Liver (tissue), 9 donors: ENCODE data around the gene RAP1GAP2. TPM values are rescaled to one million over a fixed set of nuclear protein-coding genes. Genes with fewer than 3 reads are reported as not detected.

Source experiments
- DNase-seq: peaks from one replicate; pipeline ENCODE4 v3.0.0-alpha.2; 2017; ENCODE audit warnings: low spot score
- H3K27ac ChIP-seq, 2 donors: one replicate each; pipeline ENCODE4 v1.7.0; 2013; ENCODE audit warnings: inconsistent platforms in 2 of 2, low read length in 2 of 2, control low read depth in 1 of 2, low read depth in 1 of 2, mild to moderate bottlenecking in 1 of 2
- H3K27me3 ChIP-seq, 4 donors: one replicate each; pipeline versions ENCODE4 v1.6.1 to v1.7.0; 2013; ENCODE audit warnings: low read length in 3 of 4, inconsistent platforms in 1 of 4, mild to moderate bottlenecking in 1 of 4, moderate library complexity in 1 of 4; ENCODE audit not compliant: control insufficient read depth in 4 of 4, insufficient read depth in 4 of 4
- H3K36me3 ChIP-seq, 4 donors: one replicate each; pipeline versions ENCODE4 v1.6.1 to v1.7.0; 2013; ENCODE audit warnings: low read length in 3 of 4, mild to moderate bottlenecking in 3 of 4, low read depth in 1 of 4, moderate library complexity in 1 of 4; ENCODE audit not compliant: control insufficient read depth in 4 of 4, insufficient read depth in 3 of 4
- H3K4me1 ChIP-seq, 4 donors: one replicate each; pipeline versions ENCODE4 v1.6.1 to v1.7.0; 2013; ENCODE audit warnings: low read length in 3 of 4, mild to moderate bottlenecking in 3 of 4, moderate library complexity in 1 of 4; ENCODE audit not compliant: control insufficient read depth in 4 of 4, insufficient read depth in 4 of 4
- H3K4me3 ChIP-seq, 3 donors: one replicate each; pipeline versions ENCODE4 v1.6.1 to v1.7.0; 2013; ENCODE audit warnings: low read length in 3 of 3, control low read depth in 1 of 3, low read depth in 1 of 3, mild to moderate bottlenecking in 1 of 3
- H3K9ac ChIP-seq, 2 donors: one replicate each; pipeline ENCODE4 v1.7.0; 2013; ENCODE audit warnings: low read length in 2 of 2, mild to moderate bottlenecking in 2 of 2, moderate library complexity in 2 of 2, control low read depth in 1 of 2, low read depth in 1 of 2
- H3K9me3 ChIP-seq, 4 donors: one replicate each; pipeline versions ENCODE4 v1.6.1 to v1.7.0; 2013; ENCODE audit warnings: low read length in 3 of 4; ENCODE audit not compliant: control insufficient read depth in 4 of 4
- CTCF ChIP-seq: fragments of 150-350 bp; IDR thresholded peaks from 2 replicates; pipeline ENCODE4 v1.5.1; 2017; ENCODE audit warnings: improper control_type of control experiment, low read depth, low read length; ENCODE audit not compliant: missing input control
- FOXA1 ChIP-seq: IDR thresholded peaks from 2 replicates; pipeline ENCODE4 v1.6.1; 2016; ENCODE audit warnings: antibody characterized with exemption
- FOXA2 ChIP-seq: IDR thresholded peaks from 2 replicates; pipeline ENCODE4 v1.6.1; 2016; ENCODE audit warnings: antibody characterized with exemption
- GABPA ChIP-seq, 2 donors: IDR thresholded peaks in 1 of 2; conservative IDR thresholded peaks in 1 of 2; 2 replicates each; pipeline ENCODE4 v1.6.1; 2016; ENCODE audit warnings: antibody characterized with exemption in 2 of 2, mild to moderate bottlenecking in 1 of 2, moderate library complexity in 1 of 2
- HNF4A ChIP-seq, 2 donors: conservative IDR thresholded peaks; 2 replicates each; pipeline ENCODE4 v1.6.1; 2016; ENCODE audit warnings: antibody characterized with exemption in 2 of 2, mild to moderate bottlenecking in 2 of 2
- HNF4G ChIP-seq: IDR thresholded peaks from 2 replicates; pipeline ENCODE4 v1.6.1; 2016; ENCODE audit warnings: antibody characterized with exemption
- JUND ChIP-seq, 2 donors: IDR thresholded peaks; 2 replicates each; pipeline ENCODE4 v1.6.1; 2016; ENCODE audit warnings: antibody characterized with exemption in 2 of 2
- MAX ChIP-seq: IDR thresholded peaks from 2 replicates; pipeline ENCODE4 v1.6.1; 2016; ENCODE audit warnings: antibody characterized with exemption
- NR2F2 ChIP-seq: IDR thresholded peaks from 2 replicates; pipeline ENCODE4 v1.6.1; 2016; ENCODE audit warnings: antibody characterized with exemption
- RXRA ChIP-seq, 2 donors: IDR thresholded peaks; 2 replicates each; pipeline ENCODE4 v1.6.1; 2017 to 2018; ENCODE audit warnings: antibody characterized with exemption in 2 of 2, mild to moderate bottlenecking in 1 of 2
- SP1 ChIP-seq: IDR thresholded peaks from 2 replicates; pipeline ENCODE4 v1.6.1; 2018; ENCODE audit warnings: antibody characterized with exemption, mild to moderate bottlenecking
- TAF1 ChIP-seq: conservative IDR thresholded peaks from 2 replicates; pipeline ENCODE4 v1.6.1; 2016; ENCODE audit warnings: antibody characterized with exemption, mild to moderate bottlenecking
- YY1 ChIP-seq: IDR thresholded peaks from 2 replicates; pipeline ENCODE4 v1.6.1; 2016; ENCODE audit warnings: antibody characterized with exemption, mild to moderate bottlenecking
- ZBTB33 ChIP-seq: IDR thresholded peaks from 2 replicates; pipeline ENCODE4 v1.6.1; 2016; ENCODE audit warnings: antibody characterized with exemption
- WGBS: extraction: QIAGEN DNeasy Blood & Tissue Kit; methylation state at CpG from one replicate; pipeline ENCODE4 v1.1.7; 2013; 5-methylcytosine and 5-hydroxymethylcytosine counted together
- polyA plus RNA-seq, 2 donors: library from polyadenylated mRNA; stranded (reverse) in 1 of 2; unstranded in 1 of 2; fragments of 200-250 nt in 1 of 2; fragments of >200 nt in 1 of 2; fragmentation: Nextera tagmentation in 1 of 2; extraction: Ambion mirVana in 1 of 2; gene quantifications; one replicate each; pipeline versions ENCODE4 v1.2.1 to v1.2.3, GENCODE V29; 2013 to 2015
- total RNA-seq, 2 donors: library from RNA; depleted of rRNA; stranded (reverse); fragments of >200 nt; gene quantifications; one replicate each; pipeline ENCODE4 v1.2.3, GENCODE V29; 2014
- TF ChIP-seq, protein P1 (sequence below): IDR thresholded peaks from 2 replicates; pipeline ENCODE4 v1.6.1; 2016; ENCODE audit warnings: antibody characterized with exemption, mild to moderate bottlenecking
- TF ChIP-seq, protein P2 (sequence below): IDR thresholded peaks from 2 replicates; pipeline ENCODE4 v1.6.1; 2016; ENCODE audit warnings: antibody characterized with exemption
- donor health status: healthy.
- donor health status: healthy.
- donor health status: healthy.
- donor health status: healthy.
- donor health status: healthy.

RAP1GAP2 gene
- total and polyA plus RNA-seq, 4 donors = 0.56 to 1.7 (median 1.1) TPM

GRCh38 chr17:3004925-3005324 is 208.7 kb downstream of the RAP1GAP2 start:
- peaks cover 0 to 15% (median 6%) of the 10 kb centered on the region in 4 donors for H3K4me1 ChIP-seq
- H3K36me3 ChIP-seq = no peaks in the 10 kb centered on the region
- 90% methylated on average over 13 of the region's 13 CpGs for WGBS
- no peaks in the 10 kb centered on the region for H3K27me3 ChIP-seq
- H3K9me3 ChIP-seq = no peaks in the 10 kb centered on the region
- H3K9ac ChIP-seq = peak overlapping the region in 1 of 2 donors; percentile 10
- no peak overlapping the region for H3K4me3 ChIP-seq
- DNase-seq = no peak
- no peak for TF ChIP-seq NR2F2
- no peak for TF ChIP-seq YY1
- TF ChIP-seq FOXA2 = no peak
- TF ChIP-seq FOXA1 = no peak
- TF ChIP-seq SP1 = no peak
- no peak for TF ChIP-seq ZBTB33
- TF ChIP-seq JUND (IDR thresholded peaks at IDR 0.05) = no peak
- TF ChIP-seq CTCF = no peak
- peak overlapping the region in 1 of 2 donors; percentile 82 for H3K27ac ChIP-seq

- no peak overlapping the region for H3K27ac ChIP-seq
- no peak overlapping the region for H3K9ac ChIP-seq
- peaks cover 0 to 15% (median 6%) of the 10 kb centered on the region in 4 donors for H3K4me1 ChIP-seq
- H3K9me3 ChIP-seq = no peaks in the 10 kb centered on the region
- H3K27me3 ChIP-seq = no peaks in the 10 kb centered on the region
- no peak overlapping the region for H3K4me3 ChIP-seq
- H3K36me3 ChIP-seq = no peaks in the 10 kb centered on the region
- no peak for TF ChIP-seq HNF4G
- TF ChIP-seq NR2F2 = no peak
- TF ChIP-seq FOXA1 = no peak
- no peak for TF ChIP-seq HNF4A (conservative IDR thresholded peaks at IDR 0.05)
- no peak for TF ChIP-seq JUND (IDR thresholded peaks at IDR 0.05)
- no peak for TF ChIP-seq GABPA (IDR thresholded peaks at IDR 0.05 in 1 of 2, conservative IDR thresholded peaks at IDR 0.05 in 1 of 2)
- TF ChIP-seq SP1 = no peak
- no peak for TF ChIP-seq MAX
- no peak for TF ChIP-seq YY1
- TF ChIP-seq RXRA (IDR thresholded peaks at IDR 0.05) = no peak
- no peak for TF ChIP-seq FOXA2
- TF ChIP-seq, protein P1, sequence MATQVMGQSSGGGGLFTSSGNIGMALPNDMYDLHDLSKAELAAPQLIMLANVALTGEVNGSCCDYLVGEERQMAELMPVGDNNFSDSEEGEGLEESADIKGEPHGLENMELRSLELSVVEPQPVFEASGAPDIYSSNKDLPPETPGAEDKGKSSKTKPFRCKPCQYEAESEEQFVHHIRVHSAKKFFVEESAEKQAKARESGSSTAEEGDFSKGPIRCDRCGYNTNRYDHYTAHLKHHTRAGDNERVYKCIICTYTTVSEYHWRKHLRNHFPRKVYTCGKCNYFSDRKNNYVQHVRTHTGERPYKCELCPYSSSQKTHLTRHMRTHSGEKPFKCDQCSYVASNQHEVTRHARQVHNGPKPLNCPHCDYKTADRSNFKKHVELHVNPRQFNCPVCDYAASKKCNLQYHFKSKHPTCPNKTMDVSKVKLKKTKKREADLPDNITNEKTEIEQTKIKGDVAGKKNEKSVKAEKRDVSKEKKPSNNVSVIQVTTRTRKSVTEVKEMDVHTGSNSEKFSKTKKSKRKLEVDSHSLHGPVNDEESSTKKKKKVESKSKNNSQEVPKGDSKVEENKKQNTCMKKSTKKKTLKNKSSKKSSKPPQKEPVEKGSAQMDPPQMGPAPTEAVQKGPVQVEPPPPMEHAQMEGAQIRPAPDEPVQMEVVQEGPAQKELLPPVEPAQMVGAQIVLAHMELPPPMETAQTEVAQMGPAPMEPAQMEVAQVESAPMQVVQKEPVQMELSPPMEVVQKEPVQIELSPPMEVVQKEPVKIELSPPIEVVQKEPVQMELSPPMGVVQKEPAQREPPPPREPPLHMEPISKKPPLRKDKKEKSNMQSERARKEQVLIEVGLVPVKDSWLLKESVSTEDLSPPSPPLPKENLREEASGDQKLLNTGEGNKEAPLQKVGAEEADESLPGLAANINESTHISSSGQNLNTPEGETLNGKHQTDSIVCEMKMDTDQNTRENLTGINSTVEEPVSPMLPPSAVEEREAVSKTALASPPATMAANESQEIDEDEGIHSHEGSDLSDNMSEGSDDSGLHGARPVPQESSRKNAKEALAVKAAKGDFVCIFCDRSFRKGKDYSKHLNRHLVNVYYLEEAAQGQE = no peak
- TF ChIP-seq, protein P2, sequence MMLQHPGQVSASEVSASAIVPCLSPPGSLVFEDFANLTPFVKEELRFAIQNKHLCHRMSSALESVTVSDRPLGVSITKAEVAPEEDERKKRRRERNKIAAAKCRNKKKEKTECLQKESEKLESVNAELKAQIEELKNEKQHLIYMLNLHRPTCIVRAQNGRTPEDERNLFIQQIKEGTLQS = no peak
- TF ChIP-seq TAF1 = no peak
- no peak for TF ChIP-seq ZBTB33
- WGBS = 97% methylated on average over 12 of the region's 12 CpGs
- DNase-seq = no peak
Measured at GRCh38 chr17:3005696-3006095, 209.5 kb downstream of the RAP1GAP2 start.
